Islet precursor cell (in vitro differentiated cells): Measurements from ENCODE around the gene GADD45A.
A peak's percentile ranks its signal among the peaks of the same experiment; 100 is the strongest.
"Not testable (repeated sequence)": the region's sequence is repeated elsewhere in the genome, so short reads cannot be mapped to it uniquely, and the experiment has no call there.

Source experiments
- DNase-seq: peaks from one replicate; pipeline ENCODE4 v3.0.0-alpha.2; 2018

Gene GADD45A, protein sequence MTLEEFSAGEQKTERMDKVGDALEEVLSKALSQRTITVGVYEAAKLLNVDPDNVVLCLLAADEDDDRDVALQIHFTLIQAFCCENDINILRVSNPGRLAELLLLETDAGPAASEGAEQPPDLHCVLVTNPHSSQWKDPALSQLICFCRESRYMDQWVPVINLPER

GRCh38 chr1:67685067-67685557 lies at the start of gene GADD45A:
TSS of gene GADD45A (plus strand) at chr1:67685201. CDS start at chr1:67685495, 294 bp downstream.
- DNase-seq: peak; percentile 100

DNA sequence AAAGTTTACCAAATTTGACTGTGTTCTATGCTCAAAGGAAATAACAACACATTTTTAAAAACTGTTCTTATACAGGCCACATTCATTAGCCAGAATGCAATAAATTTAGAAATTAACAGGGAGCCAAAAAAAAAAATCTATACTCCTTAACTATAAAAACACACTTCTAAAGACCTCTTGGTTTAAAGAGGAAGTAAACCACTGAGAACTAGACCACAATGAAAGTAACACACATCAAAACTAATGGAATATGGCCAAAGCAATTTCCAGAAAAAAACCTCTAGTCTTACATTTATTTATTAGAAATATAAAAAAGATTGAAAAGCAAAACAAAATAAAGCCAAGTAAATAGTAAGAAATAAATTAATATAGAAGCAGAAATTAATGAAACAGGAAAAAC lies 48.9 kb upstream of the GADD45A start:
- DNase-seq: no peak

DNA sequence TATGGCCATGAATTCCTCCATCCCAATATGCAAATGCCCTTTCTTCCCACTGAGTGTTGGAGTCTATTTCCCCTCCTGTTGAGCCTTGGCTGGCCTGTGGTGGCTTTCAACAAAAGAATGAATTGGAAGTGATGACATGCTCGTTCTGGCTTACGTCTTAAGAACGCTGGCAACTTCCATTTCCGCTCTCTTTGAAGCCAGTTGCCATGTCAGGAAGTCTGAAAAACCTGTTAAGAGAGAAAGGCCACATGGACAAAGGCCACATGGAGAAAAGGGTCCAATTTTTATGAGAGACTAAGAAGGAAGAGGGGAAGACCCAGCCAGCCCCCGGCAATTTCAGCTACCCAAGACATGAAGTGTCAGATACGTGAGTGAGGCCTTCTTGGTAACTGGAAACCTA lies 45.6 kb upstream of the GADD45A start:
- no peak for DNase-seq

DNA sequence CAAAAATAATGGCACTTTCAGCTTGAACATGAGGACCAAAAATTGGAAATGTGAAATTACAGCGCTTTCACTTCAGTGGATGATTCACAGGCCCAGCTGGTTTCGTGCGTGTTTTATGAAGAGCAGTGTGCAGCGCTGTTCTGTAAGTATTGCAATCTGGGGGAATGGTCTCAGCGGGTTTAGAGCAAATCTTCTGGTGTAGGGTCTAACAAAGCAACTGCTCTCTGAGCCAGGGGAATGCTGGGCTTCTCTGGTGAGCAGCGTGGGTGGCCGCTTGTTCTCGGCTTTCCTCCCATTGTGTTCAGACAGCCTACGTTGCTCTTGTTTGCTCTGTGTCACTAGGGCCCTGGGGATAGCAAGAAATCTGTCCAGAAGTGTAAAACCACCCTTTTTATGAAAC lies 42.4 kb upstream of the GADD45A start:
- DNase-seq: no peak

DNA sequence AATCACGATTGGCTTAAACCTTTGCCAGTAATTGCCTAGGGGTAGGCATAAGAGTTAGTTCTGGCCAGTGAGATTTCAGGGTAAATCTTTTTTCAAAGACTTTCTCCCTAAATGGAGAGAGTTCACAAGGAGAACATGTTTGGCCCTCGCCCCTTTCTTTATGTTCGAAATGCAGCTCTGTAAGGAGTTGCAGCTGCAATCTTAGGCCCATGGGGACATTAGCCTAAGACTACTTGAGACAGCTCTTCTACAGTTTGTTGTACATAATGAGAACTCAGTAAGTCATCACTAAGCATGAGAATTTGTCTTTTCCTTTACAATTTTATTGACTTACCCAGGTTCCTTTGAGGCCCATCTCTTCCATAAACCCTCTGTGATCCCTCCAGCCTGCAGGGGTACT lies 40.4 kb upstream of the GADD45A start:
- DNase-seq: no peak

GRCh38 chr1:67645495-67646144 lies 39.4 kb upstream of the GADD45A start:
- peak; percentile 80 for DNase-seq

DNA sequence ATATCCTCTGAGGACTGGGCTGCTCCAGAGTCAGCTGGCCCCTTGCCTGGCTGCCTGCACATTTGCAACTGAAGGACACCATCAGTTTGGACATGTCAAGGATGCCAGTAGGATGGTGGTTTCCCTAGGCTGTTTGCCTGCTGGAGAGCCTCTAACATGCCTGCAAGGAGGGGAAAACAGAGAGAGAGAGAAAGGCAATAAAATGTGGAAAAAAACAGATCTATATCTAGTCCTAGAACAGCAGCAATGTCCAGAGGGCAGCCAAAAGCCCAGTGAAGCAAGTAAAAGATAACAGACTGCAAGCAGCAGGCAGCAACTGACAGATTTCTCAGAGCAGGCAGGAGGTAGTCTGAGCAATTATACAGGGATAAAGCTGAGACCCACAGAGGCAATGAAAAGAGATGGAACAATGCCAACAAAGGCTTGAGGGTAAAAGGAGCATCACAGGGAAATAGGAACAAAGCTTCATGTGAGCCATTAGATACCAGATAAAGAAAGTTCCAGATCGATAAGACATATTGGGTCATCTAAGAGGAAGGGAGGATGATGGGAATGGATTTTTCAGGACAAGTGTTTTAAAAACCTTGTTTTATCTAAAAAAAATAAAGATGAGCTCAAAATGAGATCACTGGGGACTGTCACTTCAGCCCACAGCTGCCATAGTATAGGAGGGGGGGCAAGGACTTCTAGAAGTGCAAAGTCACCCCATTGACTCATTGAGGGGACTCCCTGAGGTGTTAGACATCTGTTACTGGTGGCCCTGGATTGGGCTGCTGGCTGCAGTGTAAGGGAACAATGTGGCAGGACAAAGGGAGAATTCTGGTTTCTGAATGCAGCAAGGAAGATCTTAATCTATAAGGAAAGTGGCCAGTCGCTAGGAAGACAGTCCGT lies 38.6 kb upstream of the GADD45A start:
- peak; percentile 86 for DNase-seq

GRCh38 chr1:67647036-67647798 lies 37.8 kb upstream of the GADD45A start:
- DNase-seq: no peak

DNA sequence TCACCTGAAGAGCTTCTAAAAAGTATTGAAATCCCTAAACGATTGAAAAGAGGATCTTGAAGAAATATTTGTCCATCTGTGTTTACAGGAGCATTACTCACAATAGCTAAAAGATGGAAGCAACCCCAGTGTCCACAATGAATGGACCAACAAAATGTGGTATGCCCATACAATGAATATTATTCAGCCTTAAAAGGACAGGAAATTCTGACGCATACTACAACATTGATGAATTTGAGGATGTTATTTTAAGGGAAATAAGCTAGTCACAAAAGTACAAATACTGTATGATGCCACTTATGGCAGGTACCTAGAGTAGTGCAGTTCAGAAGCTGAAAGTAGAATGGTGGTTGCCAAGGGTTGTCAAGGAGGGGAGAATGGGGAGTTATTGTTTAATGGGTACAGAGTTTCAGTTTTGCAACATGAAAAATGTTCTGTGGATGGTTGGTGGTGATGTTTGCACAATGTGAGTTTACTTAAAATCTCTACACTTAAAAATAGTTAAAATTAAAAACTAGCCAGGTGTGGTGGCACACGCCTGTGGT lies 37.1 kb upstream of the GADD45A start:
- no peak for DNase-seq

GRCh38 chr1:67648582-67649326 lies 36.2 kb upstream of the GADD45A start:
- DNase-seq: no peak

- DNase-seq: no peak
These were observed 34.9 kb upstream of the GADD45A start for GRCh38 chr1:67650061-67650460.

- DNase-seq: no peak
These were observed 34.0 kb upstream of the GADD45A start for GRCh38 chr1:67651031-67651430.

- no peak for DNase-seq
These were observed 32.2 kb upstream of the GADD45A start for GRCh38 chr1:67652800-67653199.

GRCh38 chr1:67653304-67653703 lies 31.7 kb upstream of the GADD45A start:
- DNase-seq: no peak

DNA sequence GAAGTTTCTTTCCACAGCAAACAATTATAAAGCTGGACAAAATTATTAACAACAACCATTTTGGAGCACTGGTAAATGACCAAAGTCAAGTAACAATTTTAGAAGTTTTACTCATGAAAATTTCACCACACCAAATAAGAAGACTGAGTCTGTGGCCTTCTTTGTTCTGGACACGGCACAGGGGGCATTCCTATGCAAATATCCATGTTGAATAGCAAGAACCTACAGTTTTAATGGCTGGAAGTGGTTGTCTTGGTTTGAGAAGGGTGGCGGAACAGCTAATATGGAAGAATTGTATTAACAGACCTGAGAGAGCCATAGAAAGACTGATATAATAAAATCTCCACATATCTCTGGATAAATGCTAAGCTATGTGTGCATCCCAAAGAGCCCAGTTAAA lies 29.4 kb upstream of the GADD45A start:
- DNase-seq: no peak

DNA sequence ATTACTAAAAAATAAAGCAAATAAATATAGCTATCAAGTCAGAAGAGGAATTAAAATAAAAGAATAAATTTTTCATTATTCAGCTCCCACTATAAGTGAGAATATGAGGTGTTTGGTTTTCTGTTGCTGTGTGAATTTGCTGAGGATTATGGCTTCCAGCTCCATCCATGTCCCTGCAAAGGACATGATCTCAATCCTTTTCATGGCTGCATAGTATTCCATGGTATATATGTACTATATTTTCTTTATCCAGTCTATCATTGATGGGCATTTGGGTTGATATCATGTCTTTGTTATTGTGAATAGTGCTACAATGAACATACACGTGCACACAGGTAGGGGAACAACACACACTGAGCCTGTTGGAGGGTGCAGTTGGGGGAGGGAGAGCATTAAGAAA lies 27.8 kb upstream of the GADD45A start:
- DNase-seq: not testable (repeated sequence)

DNA sequence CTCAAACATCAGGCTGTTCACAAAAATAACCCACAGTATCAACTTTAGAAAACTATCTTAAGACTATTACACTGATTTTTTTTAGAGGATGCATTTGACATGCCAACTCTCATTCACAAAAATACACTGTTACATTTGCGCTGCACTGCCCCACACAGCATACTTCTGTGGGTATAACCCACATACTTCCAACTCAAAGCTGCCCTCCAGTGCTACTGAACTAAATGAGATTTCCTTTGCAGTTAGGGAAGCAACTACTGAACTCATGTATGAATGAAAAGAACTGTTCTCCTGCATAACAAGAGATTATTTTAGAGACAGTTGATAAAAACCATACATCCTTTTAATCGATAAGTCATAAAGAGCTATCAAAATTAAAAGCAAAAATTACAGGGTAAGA lies 25.8 kb upstream of the GADD45A start:
- no peak for DNase-seq

DNA sequence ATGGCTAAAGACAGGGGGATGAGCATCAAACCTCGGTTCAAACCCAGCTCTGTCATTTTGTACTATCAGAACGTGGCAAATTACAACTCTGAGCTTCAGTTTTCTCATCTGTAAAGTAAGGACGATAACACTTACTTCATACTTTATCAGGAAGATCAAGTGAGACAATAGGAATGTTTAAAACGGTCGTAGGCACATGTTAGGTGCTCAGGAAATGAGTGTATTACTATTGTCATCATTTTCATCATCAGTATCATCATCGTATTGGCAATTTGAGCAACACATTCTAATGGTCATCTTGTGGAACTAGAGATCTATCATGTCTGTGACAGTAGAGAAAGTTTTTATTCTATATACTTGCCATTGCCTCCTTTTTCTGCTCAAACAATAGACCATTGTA lies 22.1 kb upstream of the GADD45A start:
- no peak for DNase-seq

DNA sequence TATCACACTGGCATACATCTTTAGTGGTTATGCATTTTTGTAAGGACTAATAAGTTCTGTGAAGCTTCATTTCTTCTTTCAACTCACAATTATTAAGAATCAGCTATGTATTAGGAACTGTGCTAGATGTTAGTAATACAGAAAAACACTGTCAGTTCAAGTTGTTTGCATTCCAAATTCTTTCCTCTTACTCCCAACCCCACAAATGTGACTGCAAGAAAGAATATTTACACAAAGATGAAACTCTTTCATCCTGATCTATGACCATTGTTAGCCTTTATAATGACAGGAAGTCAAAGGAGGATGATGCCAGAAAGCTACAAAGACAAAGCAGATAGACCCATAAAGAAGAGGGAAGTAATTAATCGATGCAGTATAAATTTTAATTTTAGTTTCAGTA lies 21.0 kb upstream of the GADD45A start:
- no peak for DNase-seq

DNA sequence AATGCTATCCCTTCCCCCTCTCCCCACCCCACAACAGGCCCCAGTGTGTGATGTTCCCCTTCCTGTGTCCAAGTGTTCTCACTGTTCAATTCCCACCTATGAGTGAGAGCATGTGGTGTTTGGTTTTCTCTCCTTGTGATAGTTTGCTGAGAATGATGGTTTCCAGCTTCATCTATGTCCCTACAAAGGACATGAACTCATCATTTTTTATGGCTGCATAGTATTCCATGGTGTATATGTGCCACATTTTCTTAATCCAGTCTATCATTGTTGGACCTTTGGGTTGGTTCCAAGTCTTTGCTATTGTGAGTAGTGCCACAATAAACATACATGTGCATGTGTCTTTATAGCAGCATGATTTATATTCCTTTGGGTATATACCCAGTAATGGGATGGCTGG lies 19.7 kb upstream of the GADD45A start:
- DNase-seq: not testable (repeated sequence)

DNA sequence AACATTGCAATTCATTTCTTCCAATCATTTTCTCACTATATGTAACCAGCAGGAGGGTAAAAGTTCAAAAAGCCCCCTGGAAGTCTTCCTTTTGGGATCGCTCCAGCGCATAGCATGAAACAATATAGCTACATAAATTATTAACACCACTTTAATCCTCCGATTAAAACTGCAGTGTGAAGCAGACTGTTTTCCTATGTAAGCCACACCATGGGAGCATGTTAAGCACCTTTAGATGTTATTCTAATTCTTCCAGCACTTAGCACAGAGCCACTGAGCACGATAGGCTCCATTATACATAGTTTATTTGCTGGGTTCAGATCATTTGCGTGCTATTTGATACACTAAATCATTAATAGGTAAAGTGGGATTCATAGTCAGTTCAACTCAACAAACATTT lies 18.4 kb upstream of the GADD45A start:
- DNase-seq: no peak

GRCh38 chr1:67668660-67669059 lies 16.3 kb upstream of the GADD45A start:
- no peak for DNase-seq
